ENCODE measurements around the gene PIP5K1B.

PIP5K1B gene

DNA sequence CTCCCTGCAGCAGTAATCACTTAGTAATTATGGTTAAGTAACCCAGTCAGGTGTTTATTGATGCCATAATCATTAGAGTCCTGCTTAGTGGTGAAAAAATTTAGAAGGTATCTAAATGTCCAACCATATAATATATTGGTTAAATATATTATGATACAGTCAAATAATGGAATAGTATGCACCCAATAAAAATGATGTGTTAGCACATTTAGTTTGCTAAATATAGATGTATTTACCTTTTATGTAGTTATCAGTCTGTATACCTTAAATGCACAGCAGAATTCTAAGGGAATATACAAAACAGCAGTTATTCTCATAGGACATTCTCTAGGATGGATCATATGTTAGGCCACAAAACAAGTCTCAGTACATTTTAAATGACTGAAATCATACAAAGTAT lies 218.4 kb downstream of the PIP5K1B start:
- TF ChIP-seq EZH2 (IDR thresholded peaks at IDR 0.05; ENCODE audit: borderline replicate concordance, low read depth, low read length, severe bottlenecking) = no peak
- TF ChIP-seq, protein P1, sequence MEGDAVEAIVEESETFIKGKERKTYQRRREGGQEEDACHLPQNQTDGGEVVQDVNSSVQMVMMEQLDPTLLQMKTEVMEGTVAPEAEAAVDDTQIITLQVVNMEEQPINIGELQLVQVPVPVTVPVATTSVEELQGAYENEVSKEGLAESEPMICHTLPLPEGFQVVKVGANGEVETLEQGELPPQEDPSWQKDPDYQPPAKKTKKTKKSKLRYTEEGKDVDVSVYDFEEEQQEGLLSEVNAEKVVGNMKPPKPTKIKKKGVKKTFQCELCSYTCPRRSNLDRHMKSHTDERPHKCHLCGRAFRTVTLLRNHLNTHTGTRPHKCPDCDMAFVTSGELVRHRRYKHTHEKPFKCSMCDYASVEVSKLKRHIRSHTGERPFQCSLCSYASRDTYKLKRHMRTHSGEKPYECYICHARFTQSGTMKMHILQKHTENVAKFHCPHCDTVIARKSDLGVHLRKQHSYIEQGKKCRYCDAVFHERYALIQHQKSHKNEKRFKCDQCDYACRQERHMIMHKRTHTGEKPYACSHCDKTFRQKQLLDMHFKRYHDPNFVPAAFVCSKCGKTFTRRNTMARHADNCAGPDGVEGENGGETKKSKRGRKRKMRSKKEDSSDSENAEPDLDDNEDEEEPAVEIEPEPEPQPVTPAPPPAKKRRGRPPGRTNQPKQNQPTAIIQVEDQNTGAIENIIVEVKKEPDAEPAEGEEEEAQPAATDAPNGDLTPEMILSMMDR (IDR thresholded peaks at IDR 0.05; ENCODE audit: borderline replicate concordance, extremely low read depth, low read length, poor library complexity, severe bottlenecking) = no peak
- Histone ChIP-seq H3K4me1 (ENCODE audit: insufficient read depth, low read length) (no peaks in the 10 kb centered on the region), H3K27ac (ENCODE audit: low read length) (no peak overlapping the region), H3K79me2 (ENCODE audit: insufficient read depth, low read length) (no peaks in the 10 kb centered on the region), H3K36me3 (ENCODE audit: insufficient read depth, low read length) (no peaks in the 10 kb centered on the region), H3K9me3 (ENCODE audit: insufficient read depth, low read length, severe bottlenecking) (no peaks in the 10 kb centered on the region), H4K20me1 (ENCODE audit: insufficient read depth, low read length) (no peaks in the 10 kb centered on the region), H3K4me3 (ENCODE audit: low read depth in 1 of 2, low read length in 2 of 2) (no peak overlapping the region), H2AFZ (ENCODE audit: low read depth, low read length) (no peak overlapping the region), H3K9ac (ENCODE audit: low read depth, low read length) (no peak overlapping the region), H3K4me2 (ENCODE audit: insufficient read depth, low read length) (no peak overlapping the region), H3K27me3 (ENCODE audit: insufficient read depth, low read length, poor library complexity) (no peaks in the 10 kb centered on the region)
- ATAC-seq (ENCODE audit: insufficient read depth, low read depth) = no peak
- DNase-seq = no peak

DNA sequence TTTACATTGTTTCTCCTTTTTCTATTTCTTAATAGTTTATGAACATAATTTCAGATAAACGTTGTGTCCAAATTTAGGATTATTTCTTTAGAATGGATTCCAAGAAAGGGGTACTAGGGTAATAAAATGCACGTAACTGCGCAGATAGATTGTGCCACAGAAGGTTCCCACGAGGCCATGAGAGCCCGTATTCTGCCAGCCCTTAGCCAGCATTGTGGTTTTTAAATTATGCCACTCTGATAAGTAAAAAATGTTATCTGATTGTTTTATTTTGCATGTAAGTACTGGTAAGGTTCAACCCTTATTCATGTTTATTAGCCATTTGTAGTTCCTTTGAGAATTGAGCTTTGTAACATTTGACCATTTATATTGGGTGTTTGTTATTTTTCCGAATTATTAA lies 220.1 kb downstream of the PIP5K1B start:
- Histone ChIP-seq H3K79me2 (ENCODE audit: insufficient read depth, low read length) (no peaks in the 10 kb centered on the region), H3K9ac (ENCODE audit: low read depth, low read length) (no peak overlapping the region), H3K27ac (ENCODE audit: low read length) (no peak overlapping the region), H3K4me2 (ENCODE audit: insufficient read depth, low read length) (no peak overlapping the region), H4K20me1 (ENCODE audit: insufficient read depth, low read length) (no peaks in the 10 kb centered on the region), H3K4me1 (ENCODE audit: insufficient read depth, low read length) (no peaks in the 10 kb centered on the region), H3K36me3 (ENCODE audit: insufficient read depth, low read length) (no peaks in the 10 kb centered on the region), H2AFZ (ENCODE audit: low read depth, low read length) (no peak overlapping the region), H3K4me3 (ENCODE audit: low read depth in 1 of 2, low read length in 2 of 2) (no peak overlapping the region), H3K27me3 (ENCODE audit: insufficient read depth, low read length, poor library complexity) (no peaks in the 10 kb centered on the region), H3K9me3 (ENCODE audit: insufficient read depth, low read length, severe bottlenecking) (no peaks in the 10 kb centered on the region)
- ATAC-seq (ENCODE audit: insufficient read depth, low read depth) (no peak), DNase-seq (no peak)
- TF ChIP-seq, protein P1 (IDR thresholded peaks at IDR 0.05; ENCODE audit: borderline replicate concordance, extremely low read depth, low read length, poor library complexity, severe bottlenecking) = no peak
- TF ChIP-seq EZH2 (IDR thresholded peaks at IDR 0.05; ENCODE audit: borderline replicate concordance, low read depth, low read length, severe bottlenecking) = no peak

DNA sequence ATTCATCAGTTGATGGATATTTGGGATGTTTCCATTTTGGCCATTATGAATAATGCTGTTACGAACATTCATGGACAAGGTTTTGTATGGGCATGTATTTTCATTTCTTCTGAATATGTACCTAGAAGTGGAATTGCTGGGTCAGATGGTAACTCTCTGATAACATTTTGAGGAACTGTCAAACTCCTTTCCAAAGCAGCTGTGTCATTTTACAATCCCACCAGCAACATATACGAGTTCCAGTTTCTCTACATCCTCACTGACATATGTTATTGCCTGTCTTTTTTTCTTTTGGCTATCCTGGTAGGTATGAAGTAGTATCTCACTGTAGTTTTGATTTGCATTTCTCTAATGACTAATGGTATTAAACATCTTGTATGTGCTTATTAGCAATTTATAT lies 222.1 kb downstream of the PIP5K1B start:
- Histone ChIP-seq H3K36me3 (ENCODE audit: insufficient read depth, low read length) (no peaks in the 10 kb centered on the region), H3K4me3 (ENCODE audit: low read depth in 1 of 2, low read length in 2 of 2) (no peak overlapping the region), H3K9ac (ENCODE audit: low read depth, low read length) (no peak overlapping the region), H3K4me1 (ENCODE audit: insufficient read depth, low read length) (peaks cover 10% of the 10 kb centered on the region), H2AFZ (ENCODE audit: low read depth, low read length) (no peak overlapping the region), H4K20me1 (ENCODE audit: insufficient read depth, low read length) (no peaks in the 10 kb centered on the region), H3K27me3 (ENCODE audit: insufficient read depth, low read length, poor library complexity) (no peaks in the 10 kb centered on the region), H3K9me3 (ENCODE audit: insufficient read depth, low read length, severe bottlenecking) (no peaks in the 10 kb centered on the region), H3K27ac (ENCODE audit: low read length) (no peak overlapping the region), H3K4me2 (ENCODE audit: insufficient read depth, low read length) (no peak overlapping the region), H3K79me2 (ENCODE audit: insufficient read depth, low read length) (no peaks in the 10 kb centered on the region)
- TF ChIP-seq, protein P1 (IDR thresholded peaks at IDR 0.05; ENCODE audit: borderline replicate concordance, extremely low read depth, low read length, poor library complexity, severe bottlenecking) = no peak
- TF ChIP-seq EZH2 (IDR thresholded peaks at IDR 0.05; ENCODE audit: borderline replicate concordance, low read depth, low read length, severe bottlenecking) = no peak
- ATAC-seq (ENCODE audit: insufficient read depth, low read depth) (no peak), DNase-seq (no peak)

DNA sequence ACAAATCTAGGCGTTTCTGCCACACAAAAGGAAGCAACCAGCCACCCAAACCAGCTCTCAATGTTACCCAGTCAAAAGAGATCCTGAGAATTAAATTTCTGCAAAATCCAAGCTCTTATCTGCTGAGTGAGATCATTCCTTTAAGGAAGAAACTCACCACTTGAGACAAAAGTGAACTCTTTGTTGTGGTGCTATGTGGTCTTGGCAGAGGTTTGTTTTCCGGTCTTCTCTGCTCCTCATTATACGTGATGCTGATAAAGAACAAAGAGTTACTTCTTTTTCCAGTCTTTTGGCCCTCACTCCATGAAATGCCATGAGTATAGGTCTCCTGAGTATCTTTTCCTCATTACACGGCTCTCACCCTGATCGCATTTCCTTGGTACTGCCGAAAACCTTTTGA lies 226.8 kb downstream of the PIP5K1B start:
- TF ChIP-seq, protein P1 (IDR thresholded peaks at IDR 0.05; ENCODE audit: borderline replicate concordance, extremely low read depth, low read length, poor library complexity, severe bottlenecking) = no peak
- TF ChIP-seq EZH2 (IDR thresholded peaks at IDR 0.05; ENCODE audit: borderline replicate concordance, low read depth, low read length, severe bottlenecking) = no peak
- H3K27ac ChIP-seq (ENCODE audit: low read length) = no peak overlapping the region
- no peak overlapping the region for H3K9ac ChIP-seq (ENCODE audit: low read depth, low read length)
- H3K27me3 ChIP-seq (ENCODE audit: insufficient read depth, low read length, poor library complexity) = peaks cover 2% of the 10 kb centered on the region
- no peak overlapping the region for H2AFZ ChIP-seq (ENCODE audit: low read depth, low read length)
- H3K36me3 ChIP-seq (ENCODE audit: insufficient read depth, low read length) = no peaks in the 10 kb centered on the region
- H3K79me2 ChIP-seq (ENCODE audit: insufficient read depth, low read length) = no peaks in the 10 kb centered on the region
- DNase-seq (peak; percentile 30), ATAC-seq (ENCODE audit: insufficient read depth, low read depth) (peak; percentile 95)
- H3K9me3 ChIP-seq (ENCODE audit: insufficient read depth, low read length, severe bottlenecking) = no peaks in the 10 kb centered on the region
- peaks cover 10% of the 10 kb centered on the region for H3K4me1 ChIP-seq (ENCODE audit: insufficient read depth, low read length)
- no peaks in the 10 kb centered on the region for H4K20me1 ChIP-seq (ENCODE audit: insufficient read depth, low read length)
- no peak overlapping the region for H3K4me3 ChIP-seq (ENCODE audit: low read depth in 1 of 2, low read length in 2 of 2)
- no peak overlapping the region for H3K4me2 ChIP-seq (ENCODE audit: insufficient read depth, low read length)
